Fibroblast of gingiva (primary cell): ENCODE data around the gene CLGN.

ENCODE experiments used
- DNase-seq: peaks from one replicate; pipeline ENCODE4 v3.0.0-alpha.2; 2011; ENCODE audit warnings: low read depth

Gene CLGN

DNA sequence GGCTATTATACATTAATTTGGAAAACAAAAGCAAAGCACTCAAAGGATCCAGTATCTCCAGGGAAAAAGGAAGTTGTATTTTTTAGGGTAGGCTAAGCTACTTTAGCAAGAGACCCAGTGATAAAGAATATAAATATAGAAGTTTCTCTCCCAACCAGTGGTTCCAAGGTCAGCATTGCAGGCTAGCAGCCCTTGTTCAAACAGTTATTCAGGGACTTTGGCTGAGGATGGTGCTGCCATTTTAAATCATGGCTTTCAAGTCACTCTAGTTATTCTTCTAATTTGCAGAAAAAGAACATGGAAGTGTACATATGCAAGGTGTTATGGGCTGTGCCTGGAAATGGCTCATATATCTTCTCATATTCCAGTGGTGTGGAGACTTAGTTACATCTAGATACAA, 44.7 kb downstream of the CLGN start:
- no peak for DNase-seq

DNA sequence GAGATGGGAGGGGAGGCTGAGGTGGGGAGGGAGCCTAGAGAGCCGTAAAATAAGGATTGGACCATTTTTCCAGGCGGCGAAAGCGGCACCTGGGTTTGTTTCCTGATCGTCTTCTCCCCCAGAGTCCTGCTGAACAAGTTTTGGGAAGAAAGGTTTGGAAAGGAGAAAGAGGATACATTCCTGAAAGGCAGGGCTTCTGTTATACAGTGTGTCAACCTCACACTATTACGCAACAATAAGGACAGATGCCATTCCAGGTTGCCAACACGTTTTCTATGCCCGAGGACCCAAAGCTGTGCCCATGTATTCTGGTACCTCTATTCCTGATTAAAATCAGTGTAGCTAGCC, 53.3 kb downstream of the CLGN start:
- DNase-seq, result no peak

DNA sequence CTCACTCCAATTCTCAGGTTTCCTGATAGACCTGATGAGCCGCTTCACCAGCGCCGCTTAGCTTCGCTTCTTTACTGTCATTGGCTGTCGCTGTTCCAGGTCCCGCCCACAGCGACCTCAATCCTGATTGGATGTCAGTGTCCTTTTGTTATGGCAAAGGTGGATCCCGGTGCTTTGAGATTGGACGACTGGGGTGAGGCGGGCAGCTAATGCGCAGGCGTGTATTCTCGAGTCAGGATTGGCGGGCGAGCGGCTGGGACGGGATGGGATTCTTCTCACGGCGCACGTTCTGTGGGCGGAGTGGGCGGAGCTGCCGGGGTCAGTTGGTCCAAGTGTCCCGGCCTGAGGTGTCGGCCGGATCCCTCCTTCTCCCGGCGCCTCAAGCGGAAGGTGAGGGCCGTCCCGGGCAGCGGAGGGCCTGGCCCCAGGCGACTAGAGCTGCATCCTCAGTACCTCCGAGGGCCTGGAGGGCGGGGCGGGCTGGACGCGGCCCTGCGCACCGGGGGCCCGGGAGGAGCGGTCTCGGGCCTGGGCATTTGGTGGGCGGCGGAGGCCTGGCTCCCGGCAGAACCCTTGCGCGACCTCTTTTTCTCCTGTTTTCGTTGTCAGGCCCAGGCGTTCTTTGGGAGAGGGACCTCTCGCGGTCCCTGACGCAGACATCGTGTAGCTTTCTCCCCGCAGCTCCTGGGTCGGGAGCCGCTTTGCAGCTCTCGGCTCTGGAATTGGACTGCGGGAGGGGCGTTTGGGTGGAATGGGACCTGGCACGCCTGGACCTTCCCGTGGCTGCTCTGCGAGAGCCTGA, 53.9 kb downstream of the CLGN start, which contains the start of gene SCOC:
Gene SCOC, plus strand, starts transcription at position 319 of the 802 bp plus-strand sequence. CDS start 5,525 bp downstream, outside the sequence.
- peak; percentile 99 for DNase-seq

DNA sequence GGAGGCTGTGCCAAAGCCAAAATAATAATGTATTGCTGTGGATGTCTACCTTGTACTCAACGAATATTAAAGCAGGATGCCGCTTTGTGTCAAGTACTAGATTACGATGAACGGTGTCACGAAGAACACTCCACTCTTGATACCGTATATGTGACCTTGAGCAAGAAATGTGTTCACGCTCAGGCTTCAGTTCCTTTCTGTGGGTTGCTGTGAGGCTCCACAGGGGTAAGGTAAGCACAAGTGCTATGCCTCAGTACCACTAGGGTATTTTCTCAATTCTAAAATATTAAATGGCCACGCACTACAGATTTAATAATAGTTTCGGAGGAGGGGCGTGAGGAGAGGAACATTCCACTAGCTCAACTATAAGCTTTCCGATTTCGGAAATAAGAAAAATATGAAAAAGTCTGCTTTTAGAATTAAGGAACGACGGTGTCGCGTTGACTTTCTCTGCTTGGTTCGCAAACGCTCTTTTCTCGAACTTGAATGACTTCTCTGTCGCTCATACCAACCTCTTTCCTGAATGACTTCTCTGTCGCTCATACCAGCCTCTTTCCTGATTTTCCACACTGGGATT, 54.6 kb downstream of the CLGN start:
- no peak for DNase-seq

DNA sequence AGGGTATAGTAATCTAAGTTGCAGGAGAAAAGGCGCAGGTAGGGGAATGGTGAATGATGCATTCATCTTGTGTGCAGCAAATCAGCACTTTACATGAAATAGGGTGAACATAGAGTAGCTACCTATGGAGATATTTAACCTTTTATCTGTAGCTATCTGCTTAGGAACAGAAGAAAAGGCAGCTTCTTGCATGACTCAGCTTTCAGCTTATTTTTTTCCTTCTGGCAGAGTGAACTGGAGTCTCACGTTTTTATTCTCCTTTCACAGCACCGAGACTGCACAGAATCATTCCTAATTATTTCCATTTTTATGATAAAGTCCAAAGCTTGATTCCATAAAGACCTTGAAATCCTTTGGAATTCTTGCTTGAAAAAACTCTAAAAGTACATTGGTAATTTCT, 58.8 kb downstream of the CLGN start:
- DNase-seq, result no peak

DNA sequence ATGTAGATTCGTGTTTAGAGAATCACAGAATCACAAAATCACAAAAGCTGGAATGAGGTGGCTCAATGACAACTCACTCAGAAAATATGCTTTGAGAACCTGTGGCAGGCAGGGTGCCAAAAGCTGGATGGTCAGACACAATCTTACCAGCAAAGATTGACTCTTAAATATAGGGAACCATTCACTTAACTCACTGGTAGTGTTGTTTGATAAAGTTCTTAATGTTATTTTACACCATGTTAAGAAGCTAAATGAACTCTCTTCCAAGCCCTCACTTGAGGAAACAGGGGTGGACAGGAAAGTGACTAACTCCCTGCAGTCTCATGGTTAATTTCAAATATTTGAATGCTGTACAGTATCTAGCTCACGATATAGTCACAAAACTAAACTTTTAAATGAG, 59.7 kb downstream of the CLGN start:
- no peak for DNase-seq

DNA sequence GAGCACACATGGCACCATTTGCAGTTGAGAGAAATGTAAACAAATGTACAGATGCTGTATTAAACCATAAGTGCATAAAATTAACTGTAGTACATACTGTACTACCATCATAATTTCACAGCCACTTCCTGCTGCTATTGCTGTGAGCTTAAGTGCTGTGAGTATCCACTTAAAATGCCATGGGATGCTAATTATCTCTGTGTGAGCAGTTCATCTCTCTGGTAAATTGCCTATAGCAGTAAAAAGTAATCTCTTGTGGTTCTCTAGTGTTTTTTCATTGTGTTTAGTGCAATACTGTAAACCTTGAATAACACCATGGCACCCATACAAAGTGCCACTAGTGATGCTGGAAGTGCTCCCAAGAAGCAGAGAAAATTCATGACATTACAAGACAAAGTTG, 63.9 kb downstream of the CLGN start:
- no peak for DNase-seq

DNA sequence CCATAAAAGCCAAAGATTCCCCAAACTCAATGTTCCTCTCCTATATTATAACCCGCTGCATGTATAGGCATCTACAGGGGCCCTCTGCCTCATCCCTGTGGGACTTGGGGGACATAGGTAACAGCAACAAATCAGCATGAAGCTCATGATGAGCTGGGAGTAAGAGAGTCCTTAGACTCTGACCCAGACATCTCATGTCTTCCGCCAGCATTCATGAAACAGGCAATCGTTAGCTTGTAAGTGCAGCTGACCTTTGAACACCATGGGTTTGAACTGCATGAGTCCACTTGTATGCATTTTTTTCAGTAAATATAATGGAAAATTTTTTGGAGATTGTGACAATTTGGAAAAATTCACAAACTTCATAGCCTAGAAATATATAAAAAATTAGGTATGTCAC, 64.4 kb downstream of the CLGN start:
- no peak for DNase-seq

DNA sequence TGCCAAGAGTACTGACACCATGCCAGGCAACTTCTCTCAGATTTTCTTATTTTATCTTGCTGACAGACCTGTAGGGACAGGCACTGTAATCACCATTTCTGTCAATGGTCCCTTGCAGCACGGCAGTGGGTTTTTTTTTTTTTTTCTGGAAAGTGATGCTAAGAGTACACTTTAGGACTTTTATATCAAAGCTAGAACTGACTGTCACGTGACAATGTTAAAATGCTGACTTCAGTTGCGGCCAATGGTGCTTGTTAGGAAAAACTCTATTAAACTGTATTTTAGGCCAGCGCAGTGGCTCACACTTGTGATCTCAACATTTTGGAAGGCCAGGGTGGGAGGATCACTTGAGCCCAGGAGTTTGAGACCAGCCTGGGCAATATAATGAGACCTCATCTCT, 66.3 kb downstream of the CLGN start:
- no peak for DNase-seq

DNA sequence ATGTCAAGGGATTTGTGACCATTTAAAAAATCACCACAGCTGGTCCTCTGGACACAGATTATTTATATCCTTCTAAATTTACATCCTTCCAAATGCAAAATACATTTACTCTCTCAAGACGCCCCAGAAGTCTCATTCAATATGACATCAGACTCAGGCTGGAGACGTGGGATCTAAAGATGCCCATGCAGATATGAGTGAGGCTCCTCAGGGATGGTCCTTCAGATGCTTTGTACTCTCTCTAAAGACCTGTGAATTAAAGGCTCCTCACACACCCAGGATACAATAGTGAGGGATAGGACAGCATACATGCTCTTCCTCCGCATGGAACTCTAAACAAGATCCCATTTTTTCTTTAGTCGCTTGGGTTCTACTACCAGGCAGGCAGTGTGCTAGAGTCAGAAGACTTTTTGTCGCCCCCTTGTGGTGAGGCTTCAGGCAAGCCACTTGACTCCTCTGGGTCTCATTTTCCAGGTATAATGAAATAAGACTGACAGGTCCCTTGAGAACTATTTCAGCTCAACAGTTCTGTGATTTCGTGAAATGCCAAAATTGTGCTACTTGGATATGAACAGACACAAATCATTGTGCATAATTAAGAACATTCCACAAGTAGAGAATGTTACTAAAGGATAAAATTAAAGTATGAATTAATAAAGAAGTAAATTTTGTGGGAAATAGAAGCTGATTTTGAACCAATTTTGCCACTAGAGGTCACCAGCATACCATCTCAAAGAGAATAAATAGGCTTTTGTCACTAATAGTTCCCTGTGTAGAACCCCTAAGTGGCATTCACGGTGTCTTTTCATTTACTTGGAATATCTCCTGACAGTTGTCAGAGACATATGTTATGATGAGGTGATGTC, 67.7 kb downstream of the CLGN start:
- peak; percentile 52 for DNase-seq

DNA sequence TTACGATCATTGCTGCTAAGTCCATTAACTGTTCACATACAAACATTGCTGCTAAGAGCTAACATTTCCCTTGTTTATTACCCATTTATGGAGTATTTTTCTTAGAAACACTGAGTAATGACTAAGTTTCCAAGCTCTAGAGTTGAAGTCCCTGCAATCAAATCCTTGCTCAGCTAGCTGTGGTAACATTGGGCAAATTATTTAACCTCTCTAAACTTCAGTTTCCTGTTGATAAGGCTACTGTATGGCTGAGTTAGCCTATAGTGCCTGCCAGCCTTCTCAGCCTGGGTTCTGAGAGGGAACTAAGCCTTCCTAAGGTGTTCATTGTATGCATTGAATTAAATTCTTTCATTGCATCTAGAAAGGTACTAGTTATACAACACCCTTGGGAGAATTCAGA, 69.2 kb downstream of the CLGN start:
- no peak for DNase-seq

DNA sequence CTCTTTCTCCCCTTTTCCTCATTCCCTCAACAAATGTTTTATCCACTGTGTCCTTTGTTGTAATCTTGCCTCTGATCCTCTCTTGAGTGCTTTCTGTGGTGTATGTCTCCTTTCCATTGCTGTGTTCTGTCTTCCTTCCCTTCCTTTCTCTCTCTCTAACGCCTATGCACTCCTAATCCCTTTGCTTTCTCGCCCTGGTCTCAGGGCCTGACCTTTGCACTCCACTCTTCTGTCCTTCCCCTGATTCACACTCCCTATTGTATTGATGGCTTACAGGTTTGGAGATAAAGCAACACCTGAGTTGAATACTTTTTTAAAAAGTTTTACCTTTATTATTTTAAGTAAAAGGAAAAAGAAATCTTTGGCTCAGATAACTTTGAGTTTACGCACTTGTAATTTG, 69.6 kb downstream of the CLGN start:
- DNase-seq, result no peak

DNA sequence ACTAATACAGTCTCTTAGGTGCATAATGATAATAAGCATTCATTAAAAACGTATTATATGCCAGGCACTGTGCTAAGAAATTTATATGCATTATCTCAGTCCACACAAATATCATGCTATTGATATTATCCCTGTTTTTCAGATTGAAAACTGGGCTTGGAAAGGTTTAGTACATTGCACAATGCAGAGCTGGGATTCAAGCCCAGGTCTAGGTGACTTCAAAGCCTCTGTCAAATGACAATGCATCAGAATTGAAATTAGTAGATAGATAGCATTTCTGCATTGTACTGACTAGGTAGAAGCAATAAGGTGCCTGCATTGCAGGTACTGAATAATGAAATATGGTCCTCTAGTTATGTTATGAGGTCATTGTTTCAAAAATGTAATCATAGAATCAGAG, 72.2 kb downstream of the CLGN start:
- DNase-seq, result no peak

DNA sequence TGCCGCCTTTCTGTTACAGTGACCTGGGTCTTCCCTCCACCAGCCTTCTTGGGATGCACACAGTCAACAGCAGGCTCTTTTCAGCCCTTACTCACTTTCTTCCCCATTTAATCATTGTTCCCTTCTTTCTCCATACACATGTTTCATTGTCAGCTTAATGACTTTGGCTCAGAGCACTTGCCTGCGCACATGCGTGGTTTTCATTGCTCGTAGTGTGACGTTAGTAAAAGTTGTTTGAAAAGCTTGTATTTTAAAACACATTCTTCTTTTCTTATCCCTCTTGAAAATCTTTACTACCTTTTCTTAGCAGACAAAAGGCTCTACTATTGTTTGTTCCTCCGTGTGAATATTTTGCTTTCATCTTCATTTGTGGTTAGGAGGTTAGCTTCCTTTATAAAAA, 73.7 kb downstream of the CLGN start:
- DNase-seq, result no peak

DNA sequence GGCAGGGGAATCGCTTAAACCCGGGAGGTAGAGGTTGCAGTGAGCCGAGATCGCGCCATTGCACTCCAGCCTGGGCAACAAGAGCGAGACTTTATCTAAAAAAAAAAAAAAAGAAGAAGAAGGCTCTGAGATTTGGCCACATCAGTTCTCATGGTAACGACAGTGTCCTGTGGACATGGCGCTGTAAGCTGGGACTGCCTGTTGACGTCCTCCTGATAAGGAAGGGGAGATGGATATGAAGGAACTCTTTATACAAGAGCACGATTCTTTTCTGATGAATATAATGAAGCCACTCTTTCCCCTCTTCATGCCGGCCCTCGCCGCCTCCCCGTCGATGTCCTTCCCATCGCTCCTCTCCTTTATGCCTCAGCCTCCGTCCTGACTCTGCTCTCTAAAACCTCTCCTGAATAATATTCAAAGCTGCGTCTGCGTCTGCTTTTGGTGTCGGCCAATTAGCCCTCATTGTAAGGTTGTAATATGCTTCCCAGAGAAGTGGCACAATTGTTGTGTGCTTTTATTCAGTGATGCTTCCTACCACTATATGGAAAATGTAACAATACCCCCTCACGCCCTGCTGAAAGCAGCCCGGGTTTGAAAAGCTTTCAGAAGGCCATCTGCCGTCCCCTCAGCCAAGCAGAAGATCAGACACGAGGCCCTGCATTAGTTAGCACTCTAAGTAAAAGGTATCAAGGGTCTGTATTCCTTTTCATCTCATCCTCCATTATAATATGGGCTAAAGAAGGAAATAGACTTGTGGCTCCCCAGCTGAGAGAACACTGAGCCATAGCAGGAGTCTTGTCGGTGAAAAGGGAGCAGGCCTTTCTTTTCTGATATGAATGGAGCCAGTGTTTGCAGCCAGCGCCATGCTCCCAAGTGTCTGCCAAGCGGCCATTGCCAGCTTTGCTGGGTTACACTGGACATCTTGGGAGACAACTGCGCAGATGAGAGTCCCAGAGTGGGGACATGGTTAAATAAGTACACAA, 76.1 kb downstream of the CLGN start:
- DNase-seq, result no peak

DNA sequence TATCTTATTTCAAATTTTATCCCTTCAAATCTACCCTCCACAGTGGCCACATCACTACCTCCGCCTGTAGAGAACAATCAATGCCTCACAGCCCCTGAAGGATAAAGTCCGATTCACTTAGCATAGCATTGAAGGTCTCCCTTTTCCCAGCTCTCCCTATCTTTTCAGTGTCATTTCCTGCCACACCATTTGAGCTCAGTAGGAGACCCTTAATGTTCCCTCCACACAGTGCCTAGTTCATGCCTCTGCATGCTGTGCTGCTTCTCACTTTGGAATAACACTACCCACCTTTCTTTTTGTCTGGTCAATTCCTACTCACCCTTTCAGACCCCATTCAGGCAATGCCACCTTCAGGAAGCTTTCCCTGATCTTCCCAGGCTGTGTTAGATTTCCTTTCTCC, 77.6 kb downstream of the CLGN start:
- no peak for DNase-seq

DNA sequence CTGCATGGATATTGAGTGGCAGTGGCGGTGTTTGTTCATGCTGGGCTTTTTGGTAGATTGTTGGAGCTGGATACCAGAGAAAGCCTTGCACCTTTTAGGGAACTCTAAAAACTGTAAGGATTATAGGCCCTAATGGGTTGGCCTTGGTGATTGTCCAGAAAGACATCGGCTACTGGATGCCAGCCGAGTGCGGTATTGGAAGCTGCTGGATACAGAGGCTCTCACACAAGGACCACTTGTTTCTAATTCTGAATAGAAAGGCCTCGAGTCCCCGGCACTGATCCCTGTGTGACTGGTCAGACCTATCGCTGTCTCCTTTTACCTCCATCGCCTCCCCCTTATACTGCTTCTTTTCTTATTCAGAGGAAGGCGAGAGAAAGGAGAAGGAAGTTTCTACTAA, 81.3 kb downstream of the CLGN start:
- DNase-seq, result no peak

DNA sequence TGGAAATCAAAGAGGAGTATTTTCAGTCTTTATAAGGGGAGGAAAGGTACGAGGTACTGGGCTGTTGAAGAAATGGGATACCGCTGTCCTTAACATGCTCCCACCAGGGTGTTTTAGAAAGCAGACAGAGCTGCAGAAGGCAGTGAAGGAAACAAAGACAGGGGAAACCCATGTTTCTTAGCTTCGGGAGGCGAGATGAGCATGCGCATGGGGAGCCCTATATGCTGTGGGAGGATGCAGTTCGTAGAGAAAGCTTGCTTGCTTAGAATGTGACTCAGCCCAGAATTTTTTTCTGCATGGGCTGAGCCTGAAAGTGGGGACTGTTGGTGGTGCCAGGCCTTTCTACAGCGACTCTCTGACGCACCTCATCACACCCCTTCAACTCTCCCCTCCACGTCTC, 82.8 kb downstream of the CLGN start:
- DNase-seq, result no peak

DNA sequence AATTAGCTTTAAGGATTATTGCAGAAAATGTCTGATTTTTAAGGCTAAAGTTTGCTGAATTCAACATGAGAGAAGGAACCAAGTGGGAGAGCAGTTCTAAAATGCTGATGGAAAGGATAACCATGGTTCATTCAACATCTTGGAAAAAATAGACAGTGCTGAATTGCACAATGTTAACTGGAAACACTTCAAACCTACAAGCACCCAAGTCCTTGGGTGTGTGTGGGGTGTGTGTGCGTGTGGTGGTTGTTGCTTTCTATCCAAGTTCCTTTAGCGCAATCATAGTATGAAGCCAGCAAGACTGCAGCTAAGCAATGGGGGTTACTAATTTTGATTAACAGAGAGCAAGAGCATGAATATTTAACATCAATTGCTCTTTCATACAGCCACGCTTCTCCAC, 83.3 kb downstream of the CLGN start:
- peak; percentile 76 for DNase-seq

DNA sequence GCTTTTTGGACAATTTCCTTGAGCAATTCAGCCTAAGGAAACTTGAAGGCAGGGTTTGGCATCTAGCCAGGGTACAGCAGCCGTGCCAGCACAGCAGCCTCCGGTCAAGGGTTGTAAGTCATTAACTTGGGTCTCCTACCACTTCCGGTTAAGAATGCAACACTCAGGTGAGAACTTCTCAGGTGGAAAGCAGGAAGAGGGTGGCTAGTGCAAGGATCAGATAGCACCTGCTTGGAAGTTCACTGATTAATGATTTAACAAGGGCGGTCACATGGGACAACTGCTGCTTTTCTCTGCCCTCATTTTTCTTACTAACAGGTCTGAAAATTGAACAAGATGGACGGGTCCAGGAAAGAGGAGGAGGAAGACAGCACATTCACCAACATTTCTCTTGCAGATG, 84.1 kb downstream of the CLGN start:
- DNase-seq, result no peak

DNA sequence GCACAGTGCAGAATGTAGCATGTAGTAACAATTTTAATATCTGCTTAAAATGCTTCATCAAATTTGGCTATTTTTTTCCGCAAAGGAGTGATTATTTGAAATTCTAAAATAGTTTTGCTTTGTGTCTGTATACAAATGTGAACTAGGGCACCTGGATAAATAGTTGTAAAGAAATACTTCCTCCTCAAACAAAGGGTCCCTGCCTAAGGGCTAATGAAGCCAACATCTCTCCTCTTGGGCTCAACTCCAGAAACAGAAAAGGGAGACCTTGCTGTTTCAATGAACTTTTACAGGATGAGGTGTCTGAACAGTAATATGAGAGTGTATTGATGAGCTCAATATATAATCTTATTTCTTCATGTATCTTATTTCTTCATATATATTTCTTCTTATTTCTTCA, 84.8 kb downstream of the CLGN start:
- no peak for DNase-seq
